ENCODE results near the gene MYO5B. TPM values are rescaled to one million over a fixed set of nuclear protein-coding genes. Genes with fewer than 3 reads are reported as not detected.

Gene MYO5B
- total and polyA plus RNA-seq, 2 of the 4 experiments (the other 2 are of a cell fraction), result 0.24 to 0.54 TPM

- no peak for TF ChIP-seq FOS (IDR thresholded peaks at IDR 0.05; ENCODE audit: low read depth, low read length)
These were observed 934 bp downstream of the MYO5B start (continued) for GRCh38 chr18:50193796-50194630.

GRCh38 chr18:50192995-50193795 lies 1.8 kb downstream of the MYO5B start:
- no peak overlapping the region for H2AFZ ChIP-seq (replicated peaks; ENCODE audit: low read length, poor library complexity)
- no peak overlapping the region for H3K18ac ChIP-seq (ENCODE audit: low read depth, low read length)
- ChIA-PET POLR2A (ENCODE audit: unreplicated experiment) (interaction anchor here (0.6 kb wide), 1 partner anchor 345 kb away, joined by 3 read pairs; no protein-coding TSS in a partner anchor), CTCF (no interaction called here)
- DNase-seq (no peak), ATAC-seq (ENCODE audit: low read depth) (no peak)
- no peak overlapping the region for H3K4me3 ChIP-seq (ENCODE audit: insufficient read depth, low read depth, low read length)
- H4K5ac ChIP-seq (ENCODE audit: low read depth, low read length), result no peak overlapping the region
- dilution Hi-C loops (cut with HindIII; ENCODE audit: low sequenced_read_pairs, unreplicated experiment) (no loop called here), in situ Hi-C loops (cut with MboI; ENCODE audit: low sequenced_read_pairs) (loop anchor here (25.0 kb wide), 1 partner anchor 681 kb away; no protein-coding TSS in a partner anchor), intact Hi-C loops (cut with micrococcal nuclease) (no loop called here)
- BruUV-seq (replicated peaks), result no TSS peak
- H3K27me3 ChIP-seq (ENCODE audit: control insufficient read depth, insufficient read depth, low read length), result peaks cover 43% of the 10 kb centered on the region
- H4K20me1 ChIP-seq (ENCODE audit: insufficient read depth, low read length), result no peaks in the 10 kb centered on the region
- H3K79me1 ChIP-seq (ENCODE audit: low read depth in 1 of 2, low read length in 2 of 2), result no peaks in the 10 kb centered on the region
- H3K14ac ChIP-seq (replicated peaks; ENCODE audit: low read depth, low read length), result no peak overlapping the region
- no peaks in the 10 kb centered on the region for H3K4me1 ChIP-seq (ENCODE audit: control insufficient read depth, insufficient read depth, low read length)
- H2AK5ac ChIP-seq (ENCODE audit: low read depth, low read length), result no peak overlapping the region
- no peaks in the 10 kb centered on the region for H3K9me1 ChIP-seq (ENCODE audit: insufficient read depth, low read length)
- no peak overlapping the region for H3K27ac ChIP-seq (ENCODE audit: insufficient read depth, low read length)
- H3K9me3 ChIP-seq (ENCODE audit: control insufficient read depth, insufficient read depth, low read length), result no peaks in the 10 kb centered on the region; the same call in 1 of the 2 replicates
- H2AK9ac ChIP-seq (replicated peaks; ENCODE audit: low read depth, low read length, poor library complexity), result no peak overlapping the region
- no peak overlapping the region for H3K4me2 ChIP-seq (ENCODE audit: low read depth, low read length)
- H2BK15ac ChIP-seq (ENCODE audit: low read depth, low read length), result no peak overlapping the region
- no peak overlapping the region for H4K8ac ChIP-seq (ENCODE audit: low read depth in 2 of 2, low read length in 2 of 2)
- no peak overlapping the region for H3K56ac ChIP-seq (ENCODE audit: extremely low read depth, insufficient read depth, low read length)
- H2BK120ac ChIP-seq (ENCODE audit: low read depth, low read length), result no peak overlapping the region
- no peak overlapping the region for H3K4ac ChIP-seq (ENCODE audit: low read depth, low read length)
- H2BK20ac ChIP-seq (ENCODE audit: low read depth, low read length), result no peak overlapping the region
- H4K91ac ChIP-seq (ENCODE audit: insufficient read depth, low read depth, low read length), result no peak overlapping the region
- no peak overlapping the region for H3K23ac ChIP-seq (ENCODE audit: low read depth, low read length)
- H3K9ac ChIP-seq (ENCODE audit: low read depth, low read length), result no peak overlapping the region
- no peaks in the 10 kb centered on the region for H3K36me3 ChIP-seq (ENCODE audit: control insufficient read depth, insufficient read depth, low read length)
- H2BK5ac ChIP-seq (ENCODE audit: low read depth, low read length, poor library complexity, severe bottlenecking), result no peak overlapping the region
- no CpG with 5 or more reads among the region's 31 CpGs for WGBS, 2 experiments (ENCODE audit: extremely low coverage in 2 of 2, insufficient read length in 1 of 2)
- no peak for TF ChIP-seq MAZ (IDR thresholded peaks at IDR 0.05; ENCODE audit: borderline replicate concordance, low read depth, low read length)
- TF ChIP-seq RCOR1 (IDR thresholded peaks at IDR 0.05; ENCODE audit: insufficient replicate concordance, low read length), result no peak
- TF ChIP-seq RAD21 (IDR thresholded peaks at IDR 0.05; ENCODE audit: low read length), result no peak
- no peak for TF ChIP-seq RFX5 (IDR thresholded peaks at IDR 0.05; ENCODE audit: low read depth, low read length)
- no peak for TF ChIP-seq CTCF (conservative IDR thresholded peaks at IDR 0.05; ENCODE audit: low read depth, low read length)
- no peak for TF ChIP-seq CHD1 (IDR thresholded peaks at IDR 0.05; ENCODE audit: low read depth, low read length)
- no peak for TF ChIP-seq CEBPB (IDR thresholded peaks at IDR 0.05; ENCODE audit: low read depth, low read length)
- no peak for TF ChIP-seq FOS (IDR thresholded peaks at IDR 0.05; ENCODE audit: low read depth, low read length)
- no peak for TF ChIP-seq ELK1 (IDR thresholded peaks at IDR 0.05; ENCODE audit: borderline replicate concordance, low read depth, low read length)
- no peak for TF ChIP-seq SMC3 (IDR thresholded peaks at IDR 0.05; ENCODE audit: low read depth, low read length)
- no peak for TF ChIP-seq BHLHE40 (IDR thresholded peaks at IDR 0.05; ENCODE audit: low read depth, low read length)

All from IMR-90 (cell line).